Activated CD8-positive, alpha-beta T cell treated with anti-CD3 and anti-CD28 coated beads for 36 hours (primary cell): ENCODE measurements around the gene FLRT2. TPM values are rescaled to one million over a fixed set of nuclear protein-coding genes. Genes with fewer than 3 reads are reported as not detected.

Source experiments
- ATAC-seq: fragments of 200-7000 bp; cut with Tn5 transposase; one replicate; pipeline ENCODE4 v1.10.0; 2021; ENCODE audit warnings: mild to moderate bottlenecking, moderate library complexity
- CTCF ChIA-PET: fragments of 350-600 bp; sonication (Branson Sonifier 250); formaldehyde crosslinking; loops from one replicate; lab custom pipeline; 2021; ENCODE audit warnings: antibody characterized with exemption; lab: Charles Lee
- POLR2A ChIA-PET: fragments of 350-600 bp; sonication (Branson Sonifier 250); formaldehyde crosslinking; loops from one replicate; lab custom pipeline; 2021; ENCODE audit warnings: antibody characterized with exemption; lab: Charles Lee
- DNase-seq: peaks from one replicate; pipeline ENCODE4 v3.0.0-alpha.2; 2020
- H3K27ac Mint-ChIP-seq: one replicate; pipeline ENCODE4 v1.8.0; 2021; ENCODE audit warnings: mild to moderate bottlenecking, mixed read lengths
- H3K27me3 Mint-ChIP-seq: one replicate; pipeline ENCODE4 v1.8.0; 2021; ENCODE audit warnings: mixed read lengths
- H3K36me3 Mint-ChIP-seq: one replicate; pipeline ENCODE4 v1.8.0; 2021; ENCODE audit warnings: low read depth, mixed read lengths
- H3K4me1 Mint-ChIP-seq: one replicate; pipeline ENCODE4 v1.8.0; 2021; ENCODE audit warnings: low read depth, mixed read lengths
- H3K4me3 Mint-ChIP-seq: one replicate; pipeline ENCODE4 v1.8.0; 2021; ENCODE audit warnings: mild to moderate bottlenecking, moderate library complexity, mixed read lengths
- H3K9me3 Mint-ChIP-seq: one replicate; pipeline ENCODE4 v1.8.0; 2021; ENCODE audit warnings: mixed read lengths
- intact Hi-C: fragments of 100-400 bp; cut with micrococcal nuclease; formaldehyde crosslinking; loops from one replicate; pipeline ENCODE4 v1.10.0; 2022
- total RNA-seq, 2 experiments: library from RNA; stranded (reverse); gene quantifications; one replicate each; pipeline ENCODE4 v1.2.3, GENCODE V29; 2021
- TF ChIP-seq, protein P1 (sequence below): fragments of 200-600 bp; IDR thresholded peaks from one replicate; pipeline ENCODE4 v1.8.0; 2022; ENCODE audit warnings: antibody characterized with exemption, mild to moderate bottlenecking

Gene FLRT2
- total RNA-seq, 2 experiments from 2014 or later: not detected

GRCh38 chr14:85483652-85484051, 46.3 kb upstream of the FLRT2 start:
- CTCF ChIA-PET: no interaction called here
- no peaks in the 10 kb centered on the region for H3K4me1 Mint-ChIP-seq
- H3K4me3 Mint-ChIP-seq: no peak overlapping the region
- no peak for DNase-seq
- H3K36me3 Mint-ChIP-seq: no peaks in the 10 kb centered on the region
- no peak for ATAC-seq
- POLR2A ChIA-PET: no interaction called here
- H3K27ac Mint-ChIP-seq: no peak overlapping the region
- TF ChIP-seq, protein P1, sequence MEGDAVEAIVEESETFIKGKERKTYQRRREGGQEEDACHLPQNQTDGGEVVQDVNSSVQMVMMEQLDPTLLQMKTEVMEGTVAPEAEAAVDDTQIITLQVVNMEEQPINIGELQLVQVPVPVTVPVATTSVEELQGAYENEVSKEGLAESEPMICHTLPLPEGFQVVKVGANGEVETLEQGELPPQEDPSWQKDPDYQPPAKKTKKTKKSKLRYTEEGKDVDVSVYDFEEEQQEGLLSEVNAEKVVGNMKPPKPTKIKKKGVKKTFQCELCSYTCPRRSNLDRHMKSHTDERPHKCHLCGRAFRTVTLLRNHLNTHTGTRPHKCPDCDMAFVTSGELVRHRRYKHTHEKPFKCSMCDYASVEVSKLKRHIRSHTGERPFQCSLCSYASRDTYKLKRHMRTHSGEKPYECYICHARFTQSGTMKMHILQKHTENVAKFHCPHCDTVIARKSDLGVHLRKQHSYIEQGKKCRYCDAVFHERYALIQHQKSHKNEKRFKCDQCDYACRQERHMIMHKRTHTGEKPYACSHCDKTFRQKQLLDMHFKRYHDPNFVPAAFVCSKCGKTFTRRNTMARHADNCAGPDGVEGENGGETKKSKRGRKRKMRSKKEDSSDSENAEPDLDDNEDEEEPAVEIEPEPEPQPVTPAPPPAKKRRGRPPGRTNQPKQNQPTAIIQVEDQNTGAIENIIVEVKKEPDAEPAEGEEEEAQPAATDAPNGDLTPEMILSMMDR: no peak
- intact Hi-C loops: no loop called here
- no peaks in the 10 kb centered on the region for H3K27me3 Mint-ChIP-seq
- peaks cover 4% of the 10 kb centered on the region for H3K9me3 Mint-ChIP-seq

- no peak for ATAC-seq
- Mint-ChIP-seq H3K9me3 (peaks cover 9% of the 10 kb centered on the region), H3K4me3 (no peak overlapping the region), H3K27me3 (no peaks in the 10 kb centered on the region), H3K4me1 (no peaks in the 10 kb centered on the region), H3K27ac (no peak overlapping the region), H3K36me3 (no peaks in the 10 kb centered on the region)
- TF ChIP-seq, protein P1: no peak
- POLR2A ChIA-PET: no interaction called here
- CTCF ChIA-PET: no interaction called here
- DNase-seq: no peak
- intact Hi-C loops: no loop called here
These were observed 42.7 kb upstream of the FLRT2 start for GRCh38 chr14:85487215-85487614.

- Mint-ChIP-seq H3K36me3 (no peaks in the 10 kb centered on the region), H3K27ac (no peak overlapping the region), H3K4me3 (no peak overlapping the region), H3K27me3 (peaks cover 2% of the 10 kb centered on the region), H3K4me1 (no peaks in the 10 kb centered on the region), H3K9me3 (no peaks in the 10 kb centered on the region)
- TF ChIP-seq, protein P1: no peak
- DNase-seq: no peak
- intact Hi-C loops: no loop called here
- CTCF ChIA-PET: no interaction called here
- POLR2A ChIA-PET: no interaction called here
- ATAC-seq: no peak
These were observed 28.2 kb upstream of the FLRT2 start for GRCh38 chr14:85501751-85502150.

- POLR2A ChIA-PET: no interaction called here
- Mint-ChIP-seq H3K9me3 (no peaks in the 10 kb centered on the region), H3K27me3 (peaks cover 2% of the 10 kb centered on the region), H3K4me3 (no peak overlapping the region), H3K4me1 (no peaks in the 10 kb centered on the region), H3K27ac (no peak overlapping the region), H3K36me3 (no peaks in the 10 kb centered on the region)
- TF ChIP-seq, protein P1: no peak
- ATAC-seq: no peak
- intact Hi-C loops: no loop called here
- CTCF ChIA-PET: no interaction called here
- DNase-seq: no peak
These were observed 21.1 kb upstream of the FLRT2 start for GRCh38 chr14:85508863-85509262.

DNA sequence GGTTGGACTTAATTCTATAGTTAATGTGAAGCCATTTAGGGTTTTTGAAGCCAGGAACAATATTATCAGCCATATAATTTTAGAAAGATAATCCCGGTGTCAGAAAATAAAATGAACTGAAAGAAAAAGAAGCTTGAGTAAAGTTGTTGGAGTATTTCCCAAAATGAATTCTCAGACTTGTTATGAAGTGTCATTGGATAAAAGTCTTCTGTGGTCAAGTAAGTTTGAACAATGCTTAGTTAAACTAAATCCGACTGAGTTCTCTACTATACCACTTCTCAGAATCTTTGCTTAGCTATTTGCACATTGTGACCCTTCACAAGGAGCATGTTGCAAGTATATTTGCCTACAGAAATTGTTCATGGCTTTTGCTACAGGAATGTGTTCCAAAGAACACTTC, 17.5 kb upstream of the FLRT2 start:
- Mint-ChIP-seq H3K9me3 (no peaks in the 10 kb centered on the region), H3K27me3 (no peaks in the 10 kb centered on the region), H3K4me1 (no peaks in the 10 kb centered on the region), H3K4me3 (no peak overlapping the region), H3K36me3 (no peaks in the 10 kb centered on the region), H3K27ac (no peak overlapping the region)
- DNase-seq (no peak), ATAC-seq (no peak)
- POLR2A ChIA-PET: no interaction called here
- TF ChIP-seq, protein P1: no peak
- CTCF ChIA-PET: no interaction called here
- intact Hi-C loops: no loop called here
